IMR-90 (cell line): ENCODE measurements around the gene SLIT2. TPM values are rescaled to one million over a fixed set of nuclear protein-coding genes. Genes with fewer than 3 reads are reported as not detected.

Experiments used
- ATAC-seq: fragments of 200-7000 bp; cut with Tn5 transposase; 2 replicates; pipeline ENCODE4 v1.9.1; 2020; ENCODE audit warnings: low read depth, mild to moderate bottlenecking, moderate library complexity
- BruUV-seq: library from RNA; stranded (reverse); fragments of 400-500 nt; replicated peaks from 2 replicates; lab custom pipeline; 2021; lab: Mats Ljungman, UMichigan
- CTCF ChIA-PET: fragments of 300-600 bp; formaldehyde crosslinking; extraction: SDS; loops from one replicate; lab custom pipeline; 2021; ENCODE audit warnings: antibody characterized with exemption; lab: Yijun Ruan, JAX
- POLR2A ChIA-PET: fragments of 300-600 bp; sonication (Branson Sonifier 250); formaldehyde crosslinking; loops from one replicate; lab custom pipeline; 2022; ENCODE audit warnings: antibody characterized with exemption; ENCODE audit not compliant: unreplicated experiment; lab: Charles Lee
- DNase-seq: peaks from one replicate; pipeline ENCODE4 v3.0.0; 2013
- H2AFZ ChIP-seq: replicated peaks from 2 replicates; pipeline ENCODE3; 2013; ENCODE audit warnings: low read length, mild to moderate bottlenecking; ENCODE audit not compliant: poor library complexity
- H2AK5ac ChIP-seq: 2 replicates; pipeline ENCODE4 v1.6.1; 2013; ENCODE audit warnings: low read depth, low read length, inconsistent platforms
- H2AK9ac ChIP-seq: replicated peaks from 2 replicates; pipeline ENCODE3; 2013; ENCODE audit warnings: mild to moderate bottlenecking, low read depth, low read length, moderate library complexity; ENCODE audit not compliant: poor library complexity
- H2BK120ac ChIP-seq: 2 replicates; pipeline ENCODE4 v1.6.1; 2013; ENCODE audit warnings: low read depth, low read length, inconsistent platforms
- H2BK15ac ChIP-seq: 3 replicates; pipeline ENCODE4 v1.6.1; 2013; ENCODE audit warnings: low read depth, low read length, inconsistent platforms
- H2BK20ac ChIP-seq: 2 replicates; pipeline ENCODE4 v1.6.1; 2013; ENCODE audit warnings: low read depth, mild to moderate bottlenecking, inconsistent platforms, low read length, moderate library complexity
- H2BK5ac ChIP-seq: 2 replicates; pipeline ENCODE4 v1.6.1; 2013; ENCODE audit warnings: mild to moderate bottlenecking, low read depth, low read length, inconsistent platforms; ENCODE audit not compliant: poor library complexity, severe bottlenecking
- H3K14ac ChIP-seq: replicated peaks from 2 replicates; pipeline ENCODE4 v1.6.1; 2013; ENCODE audit warnings: low read depth, low read length, inconsistent platforms
- H3K18ac ChIP-seq: 2 replicates; pipeline ENCODE4 v1.6.1; 2013; ENCODE audit warnings: low read depth, low read length, control low read depth
- H3K23ac ChIP-seq: 2 replicates; pipeline ENCODE4 v1.6.1; 2013; ENCODE audit warnings: low read depth, low read length, inconsistent platforms
- H3K27ac ChIP-seq: 2 replicates; pipeline ENCODE4 v1.5.1; 2013; ENCODE audit warnings: mild to moderate bottlenecking, control low read depth, low read length; ENCODE audit not compliant: insufficient read depth
- H3K27me3 ChIP-seq: 2 replicates; pipeline ENCODE4 v1.6.1; 2013; ENCODE audit warnings: low read length; ENCODE audit not compliant: control insufficient read depth, insufficient read depth
- H3K36me3 ChIP-seq: 2 replicates; pipeline ENCODE4 v1.6.1; 2013; ENCODE audit warnings: low read length, mixed read lengths; ENCODE audit not compliant: control insufficient read depth, insufficient read depth
- H3K4ac ChIP-seq: 2 replicates; pipeline ENCODE4 v1.6.1; 2013; ENCODE audit warnings: low read depth, low read length, inconsistent platforms
- H3K4me1 ChIP-seq: 2 replicates; pipeline ENCODE4 v1.6.1; 2013; ENCODE audit warnings: low read length, mixed read lengths; ENCODE audit not compliant: control insufficient read depth, insufficient read depth
- H3K4me2 ChIP-seq: 2 replicates; pipeline ENCODE4 v1.6.1; 2013; ENCODE audit warnings: low read depth, mild to moderate bottlenecking, control low read depth, low read length, moderate library complexity
- H3K4me3 ChIP-seq: 2 replicates; pipeline ENCODE4 v1.5.1; 2013; ENCODE audit warnings: low read depth, mild to moderate bottlenecking, control low read depth, low read length, moderate library complexity; ENCODE audit not compliant: insufficient read depth
- H3K56ac ChIP-seq: 2 replicates; pipeline ENCODE4 v1.6.1; 2013; ENCODE audit warnings: low read length, inconsistent platforms; ENCODE audit not compliant: insufficient read depth; ENCODE audit errors: extremely low read depth
- H3K79me1 ChIP-seq, 2 experiments: 2 replicates each; pipeline ENCODE4 v1.6.1; 2013; ENCODE audit warnings: low read length in 2 of 2, inconsistent platforms in 1 of 2, low read depth in 1 of 2
- H3K9ac ChIP-seq: 2 replicates; pipeline ENCODE4 v1.6.1; 2013; ENCODE audit warnings: low read depth, low read length, control low read depth
- H3K9me1 ChIP-seq: 2 replicates; pipeline ENCODE4 v1.6.1; 2013; ENCODE audit warnings: low read length, inconsistent platforms; ENCODE audit not compliant: insufficient read depth
- H3K9me3 ChIP-seq: 2 replicates; pipeline ENCODE4 v1.6.1; 2013; ENCODE audit warnings: low read length; ENCODE audit not compliant: control insufficient read depth, insufficient read depth
- H4K20me1 ChIP-seq: 2 replicates; pipeline ENCODE4 v1.6.1; 2013; ENCODE audit warnings: low read length, inconsistent platforms; ENCODE audit not compliant: insufficient read depth
- H4K5ac ChIP-seq: 2 replicates; pipeline ENCODE4 v1.6.1; 2013; ENCODE audit warnings: mild to moderate bottlenecking, low read depth, low read length, control low read depth
- H4K8ac ChIP-seq, 2 experiments: 2 replicates each; pipeline ENCODE4 v1.6.1; 2013; ENCODE audit warnings: low read depth in 2 of 2, low read length in 2 of 2, control low read depth in 1 of 2, inconsistent platforms in 1 of 2
- H4K91ac ChIP-seq: 2 replicates; pipeline ENCODE4 v1.6.1; 2013; ENCODE audit warnings: low read depth, low read length, inconsistent platforms; ENCODE audit not compliant: insufficient read depth
- MAFK ChIP-seq: IDR thresholded peaks from 2 replicates; pipeline ENCODE4 v1.6.1; 2012; ENCODE audit warnings: low read depth, low read length, improper control_type of control experiment
- MAZ ChIP-seq: IDR thresholded peaks from 2 replicates; pipeline ENCODE4 v1.6.1; 2012; ENCODE audit warnings: low read depth, mild to moderate bottlenecking, low read length, improper control_type of control experiment, moderate library complexity, borderline replicate concordance
- NFE2L2 ChIP-seq: fragments of 150-350 bp; IDR thresholded peaks from 2 replicates; pipeline ENCODE4 v1.6.1; 2016; ENCODE audit warnings: low read depth, mild to moderate bottlenecking, low read length
- RCOR1 ChIP-seq: IDR thresholded peaks from 2 replicates; pipeline ENCODE4 v1.6.1; 2012; ENCODE audit warnings: mild to moderate bottlenecking, low read length, improper control_type of control experiment; ENCODE audit not compliant: insufficient replicate concordance
- WGBS, 2 experiments: methylation state at CpG; one replicate each; pipeline versions ENCODE4 v1.1.5 to v1.1.7; 2013; ENCODE audit warnings: missing lambda C conversion rate in 2 of 2; ENCODE audit not compliant: insufficient read length in 1 of 2; ENCODE audit errors: extremely low coverage in 2 of 2; 5-methylcytosine and 5-hydroxymethylcytosine counted together
- dilution Hi-C: fragments of 300-500 bp; cut with HindIII; formaldehyde crosslinking; loops from one replicate; pipeline ENCODE4 v1.14.3; 2018; ENCODE audit warnings: low sequenced_read_pairs; ENCODE audit not compliant: unreplicated experiment
- in situ Hi-C: fragments of 300-500 bp; cut with MboI; formaldehyde crosslinking; loops from 3 replicates; pipeline ENCODE4 v1.14.3; 2019; ENCODE audit warnings: low sequenced_read_pairs, inconsistent platforms, mixed read lengths
- intact Hi-C: fragments of 100-400 bp; cut with micrococcal nuclease; formaldehyde crosslinking; loops from 2 replicates; pipeline ENCODE4 v1.10.0; 2022
- polyA plus RNA-seq, 3 experiments: library from polyadenylated mRNA; depleted of rRNA; stranded (reverse); fragments of >200 nt; gene quantifications; 2 replicates each; pipeline ENCODE4 v1.2.3, GENCODE V29; 2012; ENCODE audit warnings: low replicate concordance in 1 of 3
- total RNA-seq: library from RNA; depleted of rRNA; stranded (reverse); fragments of >200 nt; gene quantifications from 2 replicates; pipeline ENCODE4 v1.2.3, GENCODE V29; 2012

The SLIT2 gene
- total and polyA plus RNA-seq, 2 of the 4 experiments (the other 2 are of a cell fraction), result 13.6 to 14.3 TPM

DNA sequence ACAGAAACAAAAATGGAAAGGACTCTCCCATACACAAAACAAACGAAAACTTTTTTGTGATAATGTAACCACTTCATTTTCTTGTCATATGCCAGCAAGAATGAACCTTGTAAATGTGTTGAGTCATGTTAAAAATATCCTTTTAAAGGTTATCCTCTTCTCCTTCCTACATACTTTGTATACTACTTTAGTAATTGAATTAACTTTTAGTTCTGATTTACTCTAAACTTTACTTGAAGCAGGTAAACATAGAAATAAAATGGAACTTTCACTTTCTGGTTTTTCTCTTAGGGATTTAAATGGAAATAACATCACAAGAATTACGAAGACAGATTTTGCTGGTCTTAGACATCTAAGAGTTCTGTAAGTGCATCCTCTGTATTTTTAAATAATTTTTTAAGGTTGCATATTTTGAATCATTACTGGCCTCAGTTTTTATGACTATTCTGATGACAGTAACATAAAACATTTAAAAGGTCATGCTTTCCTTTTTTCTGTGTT, 4.7 kb downstream of the SLIT2 start:
- no peak overlapping the region for H2AK9ac ChIP-seq
- TF ChIP-seq MAFK (0 out of 2 replicates have a peak, but pooled peaks have one; percentile 34), NFE2L2 (peak; percentile 49; the same call in 1 of the 2 replicates), RCOR1 (no peak), MAZ (no peak)
- no peak overlapping the region for H3K23ac ChIP-seq
- CTCF ChIA-PET, result no interaction called here
- in situ Hi-C loops, result no loop called here
- no peak overlapping the region for H2AFZ ChIP-seq
- H3K4me1 ChIP-seq, result peaks cover 8% of the 10 kb centered on the region; the same call in 1 of the 2 replicates
- H3K36me3 ChIP-seq, result no peaks in the 10 kb centered on the region
- peaks cover 7% of the 10 kb centered on the region for H4K20me1 ChIP-seq
- H3K56ac ChIP-seq, result no peak overlapping the region
- H4K5ac ChIP-seq, result no peak overlapping the region
- H3K9me3 ChIP-seq, result no peaks in the 10 kb centered on the region
- no peaks in the 10 kb centered on the region for H3K9me1 ChIP-seq
- H2BK5ac ChIP-seq, result no peak overlapping the region
- no peak overlapping the region for H4K8ac ChIP-seq
- WGBS, 2 experiments, result no CpG with 5 or more reads among the region's 2 CpGs
- ATAC-seq (no peak), DNase-seq (peak; percentile 35)
- dilution Hi-C loops, result no loop called here
- no peak overlapping the region for H2AK5ac ChIP-seq
- H3K9ac ChIP-seq, result no peak overlapping the region
- intact Hi-C loops, result loop anchor here (10.0 kb wide), 3 partner anchors 542 to 1252 kb away; no protein-coding TSS in a partner anchor
- no peak overlapping the region for H2BK120ac ChIP-seq
- H3K79me1 ChIP-seq, result peaks cover 0 to 6% of the 10 kb centered on the region in 2 experiments; a peak in 1 of 4 replicates
- POLR2A ChIA-PET, result no interaction called here
- H3K27ac ChIP-seq, result no peak overlapping the region
- H3K4ac ChIP-seq, result no peak overlapping the region
- H3K27me3 ChIP-seq, result peaks cover 22% of the 10 kb centered on the region
- H2BK15ac ChIP-seq, result no peak overlapping the region
- no peak overlapping the region for H3K14ac ChIP-seq
- H3K4me3 ChIP-seq, result no peak overlapping the region
- H4K91ac ChIP-seq, result no peak overlapping the region
- H3K18ac ChIP-seq, result no peak overlapping the region
- no TSS peak for BruUV-seq
- H2BK20ac ChIP-seq, result no peak overlapping the region
- no peak overlapping the region; the same call in 1 of the 2 replicates for H3K4me2 ChIP-seq
